Fibroblast of peridontal ligament (primary cell): ENCODE data around the gene RBBP4.

Experiments used
- DNase-seq: peaks from one replicate; pipeline ENCODE4 v3.0.0-alpha.2; 2010; ENCODE audit errors: extremely low read depth

The RBBP4 gene

DNA sequence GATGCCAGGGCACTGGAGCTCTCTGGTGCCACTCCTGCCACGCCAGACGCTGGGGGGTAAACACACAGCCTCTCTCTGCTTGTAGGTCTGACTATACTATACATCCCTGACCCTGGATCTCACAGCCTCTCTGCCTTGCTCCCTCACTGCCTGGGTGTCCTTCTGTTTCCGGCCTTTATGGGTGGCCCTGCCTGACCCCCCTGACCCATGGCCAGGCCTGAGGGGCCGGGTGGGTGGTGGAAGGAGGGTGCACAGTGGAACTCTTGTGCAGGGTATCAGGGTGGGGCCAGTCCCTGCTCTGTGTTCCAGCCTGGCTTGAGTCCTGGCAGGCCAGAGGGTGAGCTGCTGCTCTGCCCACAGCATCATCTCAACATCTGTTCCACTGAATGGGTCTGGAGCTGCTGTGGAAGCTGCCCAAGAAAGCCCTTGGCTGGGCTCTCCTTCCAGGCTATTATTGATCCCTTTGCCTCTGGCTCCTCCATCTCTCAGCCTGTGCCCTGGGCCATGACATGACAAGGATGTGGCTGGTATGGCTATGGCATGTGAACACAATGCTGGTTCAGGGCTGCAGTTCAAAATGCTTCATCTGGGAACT lies 68.8 kb downstream of the RBBP4 start:
- DNase-seq: peak; percentile 43

GRCh38 chr1:32724678-32725614 lies 73.9 kb downstream of the RBBP4 start:
- DNase-seq: peak; percentile 95

DNA sequence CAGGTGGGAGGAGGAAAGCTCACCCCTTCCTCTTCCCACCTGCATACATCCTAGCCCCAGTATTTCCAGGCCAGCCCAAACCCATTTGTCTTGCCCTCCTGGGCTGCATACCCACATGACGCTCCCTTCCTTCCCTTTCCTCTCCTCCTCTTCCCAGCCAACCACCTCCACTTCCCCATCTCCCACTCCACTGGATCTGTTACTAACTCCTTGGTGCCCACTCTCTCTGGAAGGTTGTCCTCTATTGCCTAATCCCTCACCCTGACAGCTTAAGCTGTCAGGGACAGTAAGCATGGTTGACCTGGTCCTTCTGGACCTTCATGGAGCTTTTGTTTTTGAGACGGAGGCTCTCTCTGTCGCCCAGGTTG lies 74.6 kb downstream of the RBBP4 start:
- DNase-seq: no peak

GRCh38 chr1:32727876-32728275 lies 76.9 kb downstream of the RBBP4 start:
- no peak for DNase-seq

DNA sequence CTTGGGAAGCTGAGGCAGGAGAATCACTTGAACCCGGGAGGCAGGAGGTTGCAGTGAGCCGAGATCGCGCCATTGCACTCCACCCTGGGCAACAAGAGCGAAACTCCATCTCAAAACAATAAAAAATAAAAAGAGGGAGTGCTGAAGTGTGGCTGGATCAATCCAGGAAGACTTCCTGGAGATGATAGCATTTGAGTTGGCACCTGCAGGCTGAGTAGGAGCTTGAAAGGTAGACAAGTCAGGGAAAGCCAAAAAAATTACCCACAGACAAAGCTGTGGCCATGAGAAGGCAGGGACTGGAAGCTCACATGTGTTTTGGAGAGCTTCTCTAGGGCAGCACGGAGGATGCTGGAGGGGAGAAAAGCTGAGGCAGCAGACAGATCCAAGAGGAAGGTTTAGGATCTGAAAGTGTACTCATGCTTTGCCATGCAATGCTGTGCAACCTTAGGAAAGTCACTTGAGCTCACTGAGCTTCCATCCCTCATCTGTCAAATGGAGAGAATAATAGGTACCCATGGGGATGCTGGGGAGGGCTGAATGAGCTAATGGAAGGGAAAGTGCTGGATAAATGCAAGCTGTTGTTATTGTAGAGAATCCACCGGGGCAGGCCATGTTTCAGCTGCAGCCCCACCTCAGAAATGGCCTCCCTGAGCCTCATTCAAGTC lies 77.5 kb downstream of the RBBP4 start:
- no peak for DNase-seq

- DNase-seq: no peak
Measured at GRCh38 chr1:32729254-32730046, 78.4 kb downstream of the RBBP4 start.

GRCh38 chr1:32733582-32734321 lies 82.7 kb downstream of the RBBP4 start:
- DNase-seq: no peak
